Measurements from ENCODE around the gene POLR3G.

DNA sequence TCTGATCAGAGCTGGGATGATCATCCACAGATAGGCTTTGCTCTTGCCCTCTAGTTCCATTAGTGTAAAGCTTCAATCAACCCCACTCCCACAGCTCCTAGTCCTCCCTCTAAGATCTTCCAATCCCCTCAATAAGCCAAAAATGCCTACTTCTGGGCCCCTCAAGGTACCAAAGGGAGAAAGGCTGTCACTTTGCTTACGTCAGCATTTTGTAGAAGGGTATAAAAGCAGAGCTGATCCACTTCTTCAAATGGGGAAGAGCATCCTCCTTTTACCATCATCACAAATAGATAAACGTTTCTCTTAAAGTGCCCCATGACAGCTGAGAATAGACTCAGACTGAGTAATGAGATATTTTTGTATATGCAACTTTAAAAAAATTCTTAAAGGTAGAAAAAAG is 70.8 kb downstream of the POLR3G start:
- TF ChIP-seq, protein P1, sequence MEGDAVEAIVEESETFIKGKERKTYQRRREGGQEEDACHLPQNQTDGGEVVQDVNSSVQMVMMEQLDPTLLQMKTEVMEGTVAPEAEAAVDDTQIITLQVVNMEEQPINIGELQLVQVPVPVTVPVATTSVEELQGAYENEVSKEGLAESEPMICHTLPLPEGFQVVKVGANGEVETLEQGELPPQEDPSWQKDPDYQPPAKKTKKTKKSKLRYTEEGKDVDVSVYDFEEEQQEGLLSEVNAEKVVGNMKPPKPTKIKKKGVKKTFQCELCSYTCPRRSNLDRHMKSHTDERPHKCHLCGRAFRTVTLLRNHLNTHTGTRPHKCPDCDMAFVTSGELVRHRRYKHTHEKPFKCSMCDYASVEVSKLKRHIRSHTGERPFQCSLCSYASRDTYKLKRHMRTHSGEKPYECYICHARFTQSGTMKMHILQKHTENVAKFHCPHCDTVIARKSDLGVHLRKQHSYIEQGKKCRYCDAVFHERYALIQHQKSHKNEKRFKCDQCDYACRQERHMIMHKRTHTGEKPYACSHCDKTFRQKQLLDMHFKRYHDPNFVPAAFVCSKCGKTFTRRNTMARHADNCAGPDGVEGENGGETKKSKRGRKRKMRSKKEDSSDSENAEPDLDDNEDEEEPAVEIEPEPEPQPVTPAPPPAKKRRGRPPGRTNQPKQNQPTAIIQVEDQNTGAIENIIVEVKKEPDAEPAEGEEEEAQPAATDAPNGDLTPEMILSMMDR (IDR thresholded peaks at IDR 0.05; ENCODE audit: low read length): no peak
- TF ChIP-seq EZH2 (IDR thresholded peaks at IDR 0.05; ENCODE audit: borderline replicate concordance, low read length): no peak

Measured in OCI-LY1 (cell line).